Hematopoietic multipotent progenitor cell (in vitro differentiated cells): ENCODE measurements around the gene FHIP2A. TPM values are rescaled to one million over a fixed set of nuclear protein-coding genes. Genes with fewer than 3 reads are reported as not detected.
A peak's percentile ranks its signal among the peaks of the same experiment; 100 is the strongest.
"Not testable (repeated sequence)": the region's sequence is repeated elsewhere in the genome, so short reads cannot be mapped to it uniquely, and the experiment has no call there.

Experiments
- DNase-seq, 3 donors: peaks; one replicate each; pipeline ENCODE4 v3.0.0-alpha.2; 2011 to 2015; ENCODE audit warnings: low read depth in 2 of 3, low spot score in 2 of 3
- total RNA-seq: library from RNA; depleted of rRNA; stranded (reverse); fragments of >200 nt; gene quantifications from one replicate; pipeline ENCODE4 v1.2.3, GENCODE V29; 2012

FHIP2A gene, protein sequence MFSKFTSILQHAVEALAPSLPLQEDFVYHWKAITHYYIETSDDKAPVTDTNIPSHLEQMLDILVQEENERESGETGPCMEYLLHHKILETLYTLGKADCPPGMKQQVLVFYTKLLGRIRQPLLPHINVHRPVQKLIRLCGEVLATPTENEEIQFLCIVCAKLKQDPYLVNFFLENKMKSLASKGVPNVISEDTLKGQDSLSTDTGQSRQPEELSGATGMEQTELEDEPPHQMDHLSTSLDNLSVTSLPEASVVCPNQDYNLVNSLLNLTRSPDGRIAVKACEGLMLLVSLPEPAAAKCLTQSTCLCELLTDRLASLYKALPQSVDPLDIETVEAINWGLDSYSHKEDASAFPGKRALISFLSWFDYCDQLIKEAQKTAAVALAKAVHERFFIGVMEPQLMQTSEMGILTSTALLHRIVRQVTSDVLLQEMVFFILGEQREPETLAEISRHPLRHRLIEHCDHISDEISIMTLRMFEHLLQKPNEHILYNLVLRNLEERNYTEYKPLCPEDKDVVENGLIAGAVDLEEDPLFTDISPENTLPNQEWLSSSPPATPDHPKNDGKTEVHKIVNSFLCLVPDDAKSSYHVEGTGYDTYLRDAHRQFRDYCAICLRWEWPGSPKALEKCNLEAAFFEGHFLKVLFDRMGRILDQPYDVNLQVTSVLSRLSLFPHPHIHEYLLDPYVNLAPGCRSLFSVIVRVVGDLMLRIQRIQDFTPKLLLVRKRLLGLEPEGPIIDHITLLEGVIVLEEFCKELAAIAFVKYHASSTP
- 14.8 TPM for total RNA-seq

DNA sequence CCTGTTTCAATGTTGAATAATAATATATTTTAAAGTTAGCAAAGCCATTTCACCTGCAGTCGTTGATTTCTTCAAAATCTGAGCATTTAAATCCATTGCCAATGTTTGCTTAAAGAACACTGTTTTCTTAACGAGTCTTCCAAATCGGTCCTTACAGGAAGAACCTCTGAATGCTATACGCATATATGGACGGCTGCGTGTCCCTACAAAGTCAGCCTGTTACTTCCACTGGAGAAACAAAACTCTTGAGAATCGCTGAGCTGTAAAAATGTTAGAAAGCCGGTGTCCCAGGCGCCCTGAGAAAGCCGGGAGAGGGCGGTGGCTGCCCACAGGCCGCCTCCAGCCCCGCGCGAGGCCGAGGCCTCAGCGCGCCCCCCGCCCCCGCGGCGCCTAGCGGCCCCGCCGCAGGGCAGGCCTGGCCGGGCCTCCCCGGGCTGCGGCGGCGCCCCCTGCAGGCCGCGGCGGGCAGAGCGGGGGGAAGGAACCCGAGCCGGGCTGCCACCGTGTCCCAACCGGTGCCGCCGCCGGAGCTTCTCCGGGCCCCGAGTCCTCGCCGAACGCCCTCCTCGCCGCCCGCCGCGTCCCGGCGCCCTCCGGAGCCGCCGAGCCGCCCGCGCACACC lies at the start of gene FHIP2A:
TSS of gene FHIP2A (plus strand) at position 488 of the 622 bp plus-strand sequence. CDS start 299 bp downstream, outside the sequence.
- peak; percentile 76 to 83 (median 83) for DNase-seq

DNA sequence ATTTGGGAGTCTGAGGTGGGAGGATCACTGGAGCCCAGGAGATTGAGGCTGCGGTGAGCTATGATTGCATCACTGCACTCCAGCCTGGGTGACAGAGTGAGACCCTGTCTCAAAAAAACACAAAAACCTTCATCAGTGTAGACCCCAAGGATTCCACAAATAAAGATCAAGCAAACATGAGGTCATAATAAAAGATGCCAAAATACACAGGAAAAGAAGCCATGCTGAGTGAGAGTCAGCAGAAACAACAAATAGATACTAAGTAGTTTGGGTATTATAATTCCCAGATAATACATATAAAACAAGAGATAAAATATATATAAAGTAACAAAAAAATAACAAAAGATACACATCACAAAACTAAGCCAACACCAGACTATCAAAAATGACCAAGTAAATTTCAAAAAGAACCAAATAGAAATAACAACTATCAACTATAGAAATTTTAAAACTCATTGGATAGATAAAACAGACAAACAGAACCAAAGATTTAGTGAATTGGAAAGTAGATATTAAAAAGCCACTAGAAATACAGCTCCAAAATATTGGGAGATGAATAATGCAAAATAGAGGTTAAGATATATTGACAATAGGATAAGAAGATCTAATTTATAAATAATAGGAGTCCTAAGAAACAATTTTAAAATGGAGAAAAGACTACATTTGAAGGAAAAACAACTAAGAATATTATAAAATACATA lies 48.9 kb upstream of the FHIP2A start:
- no peak for DNase-seq

DNA sequence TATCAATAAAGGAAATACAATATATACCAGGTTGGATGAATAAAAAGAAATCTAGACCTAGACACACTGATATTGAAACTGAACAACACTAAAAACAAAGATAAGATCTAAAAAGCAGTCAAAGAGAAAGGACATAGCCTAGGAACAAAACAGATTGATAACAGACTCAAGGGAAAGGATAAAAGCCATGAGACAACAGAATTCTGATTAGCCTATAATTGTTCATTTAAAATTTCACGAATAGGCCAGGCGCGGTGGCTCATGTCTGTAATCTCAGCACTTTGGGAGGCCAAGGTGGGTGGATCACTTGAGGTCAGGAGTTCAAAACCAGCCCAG lies 48.4 kb upstream of the FHIP2A start:
- no peak for DNase-seq

DNA sequence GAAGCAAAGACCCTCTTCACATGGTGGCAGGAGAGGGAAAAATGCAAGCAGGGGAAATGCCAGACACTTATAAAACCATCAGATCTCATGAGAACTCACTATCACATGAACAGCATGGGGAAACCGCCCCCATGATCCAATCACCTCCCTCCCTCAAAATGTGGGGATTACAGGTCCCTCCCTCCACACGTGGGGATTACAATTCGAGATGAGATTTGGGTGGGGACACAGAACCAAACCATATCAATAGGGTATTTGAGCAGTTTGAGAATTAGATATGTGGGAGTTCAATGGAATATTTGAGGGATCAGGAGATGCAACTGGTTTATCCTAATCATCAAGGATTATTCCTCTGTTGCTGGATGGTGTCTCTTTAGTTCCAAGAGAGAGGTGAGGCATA lies 46.5 kb upstream of the FHIP2A start:
- DNase-seq: not testable (repeated sequence)

DNA sequence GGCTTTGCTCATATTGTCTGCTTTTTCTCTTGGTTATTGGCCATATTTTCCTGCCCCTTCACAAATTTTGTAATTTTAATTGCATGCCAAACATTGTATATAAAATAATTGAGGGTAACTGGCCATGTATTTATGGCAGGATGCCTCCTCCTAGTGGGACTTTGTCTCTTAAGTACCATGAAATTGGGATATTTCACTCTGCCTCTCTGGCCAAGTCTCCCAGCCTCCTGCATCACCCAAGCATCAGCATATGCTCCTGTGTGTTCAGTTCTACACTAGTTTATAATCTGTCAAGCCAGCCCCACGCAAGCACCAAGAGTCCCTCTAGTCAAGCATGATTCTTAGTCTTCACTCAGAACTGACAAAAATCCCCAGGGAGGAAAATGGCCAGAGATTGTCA lies 44.2 kb upstream of the FHIP2A start:
- DNase-seq: no peak

DNA sequence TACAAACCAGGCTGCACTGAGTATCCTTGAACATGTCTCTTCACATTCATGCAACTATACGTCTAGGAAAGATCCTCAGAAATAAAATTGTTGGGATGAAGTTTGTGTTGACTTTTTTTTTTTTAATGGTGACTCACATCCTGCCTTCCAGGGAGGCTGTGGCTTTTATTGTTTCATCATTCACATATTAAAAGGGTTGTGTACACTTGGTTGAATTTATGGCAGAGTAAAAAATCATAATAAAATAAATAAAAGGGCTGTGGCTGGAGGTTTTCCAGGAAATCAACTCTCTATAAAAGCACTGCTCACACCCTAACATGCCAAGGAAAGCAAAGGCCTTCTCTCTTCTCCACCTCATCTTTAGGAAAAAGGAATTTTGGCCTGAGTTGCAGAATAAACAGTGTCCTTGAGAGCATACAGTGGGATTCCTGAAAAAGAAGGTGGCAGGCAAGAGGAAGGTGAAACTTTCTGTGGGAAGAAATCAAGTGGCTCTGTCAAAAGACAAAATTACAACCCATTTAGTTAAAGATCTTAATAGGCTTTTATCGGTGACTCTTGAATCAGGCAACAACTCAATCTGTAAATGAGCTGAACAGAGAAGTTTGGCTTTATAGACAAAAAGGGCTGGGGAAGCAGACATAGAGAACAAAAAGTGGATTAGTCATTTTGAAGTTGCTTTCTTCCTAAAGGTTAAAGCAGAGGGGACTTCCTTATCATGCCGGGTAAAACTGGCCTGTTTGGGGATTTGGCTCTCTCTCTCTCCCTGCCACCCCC lies 41.6 kb upstream of the FHIP2A start:
- no peak for DNase-seq

DNA sequence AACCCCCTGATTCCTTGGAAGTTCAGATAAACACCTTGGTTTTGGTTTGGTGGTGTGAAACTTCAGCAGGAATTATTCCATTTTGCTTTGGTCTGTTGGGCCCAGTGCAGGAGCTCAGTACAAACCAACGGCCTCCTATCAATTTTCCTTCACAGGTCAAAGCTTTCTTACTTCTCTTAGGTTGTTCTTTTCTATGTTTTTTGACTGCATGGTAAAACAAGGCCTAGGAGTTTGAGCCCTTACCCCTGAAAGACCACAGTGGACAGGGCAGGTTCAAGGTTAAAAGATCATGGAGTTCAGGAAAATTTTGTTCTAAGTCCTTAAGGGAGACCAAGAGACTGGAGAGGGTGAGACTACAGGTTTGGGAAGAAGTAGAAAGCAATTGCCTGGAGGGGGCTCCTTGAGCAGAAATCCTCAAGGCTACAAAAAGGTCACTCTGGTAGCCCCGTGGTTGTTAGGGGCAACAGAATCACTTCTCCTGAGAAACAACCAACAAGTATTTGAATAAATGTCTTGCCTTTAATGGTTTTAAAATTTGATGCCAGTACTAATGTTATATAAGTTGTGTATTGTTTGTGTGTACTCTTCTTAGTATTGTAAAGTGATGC lies 40.9 kb upstream of the FHIP2A start:
- DNase-seq: no peak

DNA sequence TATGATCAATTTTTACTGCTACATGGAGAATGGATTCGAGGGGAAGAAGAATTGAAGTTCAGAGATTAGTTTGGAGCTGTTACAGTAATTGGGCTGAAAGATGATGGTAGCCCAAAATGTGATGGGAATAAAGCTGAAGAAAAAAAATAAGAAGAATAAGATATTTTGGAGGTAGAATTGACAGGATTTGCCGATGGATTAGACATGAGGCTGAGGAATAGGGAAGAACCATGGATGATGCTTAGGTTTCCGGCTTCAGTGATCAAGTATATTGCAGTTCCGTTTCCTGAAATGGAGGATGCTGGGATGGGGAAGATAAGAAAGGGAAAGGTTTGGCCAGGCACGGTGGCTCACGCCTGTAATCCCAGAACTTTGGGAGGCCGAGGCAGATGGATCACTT lies 38.9 kb upstream of the FHIP2A start:
- DNase-seq: no peak

DNA sequence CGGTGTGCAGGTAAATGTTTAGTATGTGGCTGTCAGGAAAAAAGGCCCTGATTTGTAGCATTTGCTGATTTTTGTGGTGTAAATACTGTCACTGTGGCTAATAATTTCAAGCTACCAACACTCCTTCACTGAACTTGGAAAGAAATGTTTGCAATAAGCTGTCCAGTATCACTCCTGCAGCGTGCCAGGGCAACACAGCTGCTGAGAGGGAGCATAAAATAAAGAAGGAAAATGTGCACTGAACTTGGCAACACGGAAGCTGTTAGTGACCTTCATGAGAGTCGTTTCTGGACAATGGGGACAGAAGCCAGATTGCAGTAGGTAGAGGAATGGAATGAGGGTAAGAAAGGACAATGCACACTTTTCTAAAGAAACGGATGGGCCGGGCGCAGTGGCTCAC lies 37.9 kb upstream of the FHIP2A start:
- no peak for DNase-seq

DNA sequence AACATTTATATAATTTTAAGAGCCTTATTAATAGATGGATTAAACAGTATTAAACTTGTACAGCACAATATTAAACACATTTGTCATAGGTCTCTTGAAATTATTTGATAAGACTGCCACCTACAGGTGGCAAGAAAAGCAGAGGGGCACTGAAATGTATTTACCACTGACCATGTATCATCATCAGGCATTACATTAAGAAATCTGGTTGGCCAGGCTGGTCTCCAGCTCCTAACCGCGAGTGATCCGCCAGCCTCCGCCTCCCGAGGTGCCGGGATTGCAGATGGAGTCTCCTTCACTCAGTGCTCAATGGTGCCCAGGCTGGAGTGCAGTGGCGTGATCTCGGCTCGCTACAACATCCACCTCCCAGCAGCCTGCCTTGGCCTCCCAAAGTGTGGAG lies 35.1 kb upstream of the FHIP2A start:
- peak in 2 of 3 donors; percentile 50 to 60 for DNase-seq

DNA sequence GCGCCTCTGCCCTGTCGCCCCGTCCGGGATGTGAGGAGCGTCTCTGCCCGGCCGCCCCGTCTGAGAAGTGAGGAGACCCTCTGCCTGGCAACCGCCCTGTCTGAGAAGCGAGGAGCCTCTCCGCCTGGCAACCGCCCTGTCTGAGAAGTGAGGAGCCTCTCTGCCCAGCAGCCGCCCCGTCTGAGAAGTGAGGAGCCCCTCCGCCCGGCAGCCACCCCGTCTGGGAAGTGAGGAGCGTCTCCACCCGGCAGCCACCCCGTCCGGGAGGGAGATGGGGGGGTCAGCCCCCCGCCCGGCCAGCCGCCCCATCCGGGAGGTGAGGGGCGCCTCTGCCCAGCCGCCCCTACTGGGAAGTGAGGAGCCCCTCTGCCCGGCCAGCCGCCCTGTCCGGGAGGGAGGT lies 34.4 kb upstream of the FHIP2A start:
- DNase-seq: not testable (repeated sequence)

DNA sequence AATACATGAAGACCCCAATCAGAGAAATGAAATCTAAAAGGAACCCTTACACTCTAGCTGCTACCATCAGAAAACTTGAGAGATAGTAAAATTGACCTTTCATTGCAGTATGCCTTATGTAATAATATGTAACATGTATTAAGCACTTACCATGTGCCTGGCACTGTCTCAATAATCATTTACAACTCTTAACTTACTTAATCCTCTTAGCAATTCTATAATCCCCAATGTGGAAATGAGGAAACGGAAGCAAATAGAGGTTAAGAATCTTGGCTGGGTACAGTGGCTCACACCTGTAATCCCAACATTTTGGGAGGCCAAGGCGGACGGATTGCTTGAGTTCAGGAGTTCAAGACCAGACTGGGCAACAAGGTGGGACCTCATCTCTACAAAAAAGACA lies 29.8 kb upstream of the FHIP2A start:
- DNase-seq: no peak

DNA sequence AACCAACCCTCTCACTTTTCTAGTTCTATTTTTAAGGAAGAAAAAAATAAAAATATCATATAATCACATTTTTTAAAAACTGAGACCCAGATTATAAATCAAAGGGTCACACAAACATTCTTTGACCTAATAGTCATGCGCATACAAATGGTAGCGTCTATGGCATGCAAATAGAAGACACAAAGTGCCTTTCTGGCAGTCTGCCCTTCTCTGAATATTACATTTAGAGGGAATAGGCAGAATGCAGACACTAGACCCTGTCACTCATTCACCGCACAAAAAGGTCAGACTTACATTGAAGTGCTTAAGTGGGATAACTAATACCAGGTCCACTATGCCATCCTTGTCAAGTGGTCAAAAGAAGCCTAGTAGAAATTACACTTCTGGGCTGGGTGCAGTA lies 26.5 kb upstream of the FHIP2A start:
- DNase-seq: no peak

DNA sequence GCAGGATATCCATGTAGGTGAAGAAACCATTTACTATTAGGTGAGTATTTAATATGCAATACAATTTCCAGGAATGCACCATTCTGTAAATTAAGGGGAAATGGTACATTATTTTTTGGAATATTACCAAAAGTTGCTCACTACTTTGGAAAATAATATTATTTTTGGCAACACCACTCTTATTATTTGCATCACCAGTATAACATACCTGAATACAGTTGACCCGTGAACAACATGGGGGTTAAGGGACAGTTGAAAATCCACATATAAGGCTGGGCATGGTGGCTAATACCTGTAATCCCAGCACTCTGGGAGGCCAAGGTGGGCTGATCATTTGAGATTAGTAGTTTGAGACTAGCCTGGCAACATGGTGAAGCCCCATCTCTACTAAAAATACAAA lies 21.2 kb upstream of the FHIP2A start:
- DNase-seq: no peak

DNA sequence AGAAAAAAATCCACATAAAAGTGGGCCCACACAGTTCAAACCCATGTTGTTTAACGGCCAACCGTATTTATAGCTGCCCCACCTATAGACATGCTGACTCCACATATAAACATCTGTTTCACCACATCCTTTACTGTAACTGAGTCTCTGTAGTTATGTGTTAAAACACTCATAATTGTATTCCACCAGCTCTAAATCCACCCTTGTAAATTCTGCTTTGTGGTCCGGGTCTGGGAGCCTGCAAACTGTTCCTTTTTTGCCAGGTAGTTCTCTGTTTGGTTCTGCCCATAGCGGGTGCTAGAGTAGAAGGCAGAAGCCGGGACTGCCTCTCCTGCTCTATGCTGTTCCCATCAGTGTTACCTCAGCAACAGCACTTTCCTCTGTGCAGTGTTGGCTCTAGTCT lies 20.2 kb upstream of the FHIP2A start:
- peak in 2 of 3 donors; percentile 73 to 93 for DNase-seq

DNA sequence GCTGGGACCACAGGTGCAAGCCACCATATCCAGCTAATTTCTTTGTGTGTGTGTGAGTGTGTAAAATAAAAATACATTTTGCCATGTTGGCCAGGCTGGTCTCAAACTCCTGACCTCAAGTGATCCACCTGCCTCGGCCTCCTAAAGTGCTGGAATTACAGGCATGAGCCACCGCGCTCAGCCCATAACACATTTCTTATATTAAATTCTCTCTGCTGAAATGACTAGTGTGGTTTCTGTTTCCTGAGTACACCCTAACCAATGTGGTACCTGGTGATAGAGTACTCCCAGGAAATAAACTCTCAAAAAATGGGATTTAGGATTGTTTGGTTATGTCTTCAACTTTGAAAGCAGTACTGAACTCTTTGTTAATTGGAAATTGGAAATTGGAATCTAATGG lies 19.4 kb upstream of the FHIP2A start:
- no peak for DNase-seq

DNA sequence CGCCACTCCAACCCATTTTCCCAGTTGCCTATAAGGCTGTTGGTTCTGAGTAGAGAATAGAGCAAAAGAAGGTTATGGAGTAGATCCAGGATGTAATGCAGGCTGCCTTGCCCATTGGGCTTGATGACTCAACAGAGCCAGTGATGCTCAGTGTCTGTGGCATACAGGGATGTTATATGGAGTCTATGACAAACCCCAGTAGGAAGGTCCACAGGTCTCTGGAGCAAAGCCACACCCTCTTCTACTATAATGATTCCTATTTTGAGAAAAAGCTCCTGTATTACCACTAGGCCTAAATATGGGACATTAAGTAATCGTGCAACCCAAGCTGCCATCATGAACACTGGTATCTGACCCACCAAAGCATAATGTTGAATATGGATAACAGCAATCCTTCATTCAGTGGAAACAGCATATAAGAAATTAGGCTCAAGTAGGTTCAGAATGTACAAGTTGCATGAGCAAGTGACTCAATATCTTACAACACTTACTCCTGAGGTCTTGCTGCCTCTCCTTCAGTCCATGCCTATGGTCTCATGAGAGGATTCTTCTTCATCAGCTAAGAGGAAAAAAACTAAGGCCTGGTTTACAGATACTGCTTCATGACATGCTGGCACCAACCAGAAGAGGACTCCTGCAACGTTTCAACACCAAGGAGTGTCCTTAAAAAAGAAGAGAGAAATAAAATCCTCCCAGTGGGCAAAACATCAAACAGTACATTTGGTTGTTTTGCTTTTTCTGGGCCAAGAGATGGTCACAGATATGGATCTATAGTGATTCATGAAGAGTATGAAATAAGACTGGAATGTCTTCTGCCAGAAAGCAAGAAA lies 14.8 kb upstream of the FHIP2A start:
- DNase-seq: no peak

DNA sequence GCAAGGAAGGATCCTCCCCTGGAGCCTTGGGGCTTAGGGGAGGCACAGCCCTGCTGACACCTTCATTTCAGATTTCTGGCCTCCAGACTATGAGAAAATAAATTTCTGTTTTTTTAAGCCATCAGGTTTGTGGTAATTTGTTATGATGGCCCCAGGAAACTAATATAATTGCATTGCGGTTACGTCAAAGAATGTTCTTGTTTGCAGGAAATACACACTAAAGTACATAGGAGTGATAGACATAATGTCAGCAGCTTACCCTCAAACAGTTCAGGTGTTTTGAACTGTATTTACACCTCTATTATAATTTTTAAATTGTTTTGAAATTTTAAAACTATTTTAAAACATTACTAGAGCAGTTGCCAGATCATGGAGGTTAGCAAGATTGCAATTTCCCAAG lies 12.6 kb upstream of the FHIP2A start:
- no peak for DNase-seq

DNA sequence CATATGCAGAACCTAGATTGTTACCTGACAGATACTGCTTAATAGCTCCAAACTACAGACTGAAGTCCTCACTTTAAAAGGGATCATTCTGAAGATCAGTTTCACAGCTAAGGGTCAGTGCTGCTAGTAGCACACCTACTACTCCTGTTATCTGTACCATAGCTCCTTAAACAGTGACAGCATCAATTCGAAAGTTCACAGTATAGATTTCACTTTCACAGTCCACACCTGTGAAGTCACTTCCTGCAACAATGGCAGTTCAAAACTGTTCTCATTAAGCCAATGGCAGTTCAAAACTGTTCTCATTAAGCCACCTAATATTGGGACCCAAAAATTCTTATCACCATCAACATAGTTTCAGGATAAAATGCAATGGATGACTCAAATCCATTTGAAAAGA lies 10.7 kb upstream of the FHIP2A start:
- DNase-seq: no peak
